Measurements from ENCODE around the gene EPB41L4B.

The EPB41L4B gene

DNA sequence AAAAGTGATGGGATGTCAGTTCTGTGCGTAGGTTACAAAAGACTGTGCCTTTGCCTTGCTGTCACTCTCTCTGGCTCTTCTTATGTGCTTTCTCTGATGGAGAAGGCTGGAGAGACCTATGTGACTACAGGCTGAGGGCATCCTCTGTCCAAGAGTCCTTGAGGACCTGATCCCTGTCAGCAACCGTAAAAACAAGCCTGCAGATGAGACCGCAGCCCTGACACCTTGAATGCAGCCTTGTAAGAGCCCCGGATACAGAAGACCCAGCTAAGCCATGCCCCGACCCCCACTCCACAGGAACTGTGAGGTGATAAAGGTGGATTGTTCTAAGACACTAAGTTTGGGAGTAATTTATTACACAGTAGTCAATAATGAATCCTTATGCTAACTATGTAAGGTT, 121.2 kb downstream of the EPB41L4B start:
- no peak for DNase-seq (ENCODE audit: low read depth)

GRCh38 chr9:109198736-109199382, 122.0 kb downstream of the EPB41L4B start:
- no peak for DNase-seq (ENCODE audit: low read depth)

GRCh38 chr9:109193974-109194556, 126.8 kb downstream of the EPB41L4B start:
- peak; percentile 32 for DNase-seq (ENCODE audit: low read depth)

DNA sequence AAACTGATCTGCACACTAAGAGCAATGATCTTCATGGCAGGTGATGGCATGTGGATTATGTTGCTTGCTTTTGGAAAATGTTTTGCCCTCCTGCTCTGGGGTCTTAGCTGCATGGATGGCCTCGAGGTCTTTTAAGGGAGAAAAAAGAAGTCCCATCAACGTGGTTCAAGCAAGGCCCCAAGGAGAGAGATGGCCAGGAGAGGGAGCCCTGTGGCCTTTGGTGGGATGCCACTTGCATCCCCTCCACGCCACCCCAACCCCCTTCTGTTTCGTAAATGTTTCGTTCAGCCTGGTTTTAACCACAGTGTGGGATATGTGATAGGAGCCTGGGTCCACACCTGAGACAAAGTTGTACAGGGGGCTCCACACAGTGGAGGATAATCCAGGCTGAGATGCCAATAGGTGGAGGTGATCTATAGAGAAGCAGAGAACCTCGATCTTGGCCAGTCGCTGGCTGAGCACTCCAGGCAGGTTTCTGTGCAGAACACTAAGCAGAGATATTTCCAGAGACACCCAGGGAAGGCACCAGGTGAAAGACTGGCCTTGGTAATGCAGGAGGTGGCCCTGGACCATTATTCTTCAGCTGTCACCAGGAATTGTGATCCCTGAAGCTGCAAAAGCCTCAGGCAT, 128.0 kb downstream of the EPB41L4B start:
- DNase-seq (ENCODE audit: low read depth): no peak

DNA sequence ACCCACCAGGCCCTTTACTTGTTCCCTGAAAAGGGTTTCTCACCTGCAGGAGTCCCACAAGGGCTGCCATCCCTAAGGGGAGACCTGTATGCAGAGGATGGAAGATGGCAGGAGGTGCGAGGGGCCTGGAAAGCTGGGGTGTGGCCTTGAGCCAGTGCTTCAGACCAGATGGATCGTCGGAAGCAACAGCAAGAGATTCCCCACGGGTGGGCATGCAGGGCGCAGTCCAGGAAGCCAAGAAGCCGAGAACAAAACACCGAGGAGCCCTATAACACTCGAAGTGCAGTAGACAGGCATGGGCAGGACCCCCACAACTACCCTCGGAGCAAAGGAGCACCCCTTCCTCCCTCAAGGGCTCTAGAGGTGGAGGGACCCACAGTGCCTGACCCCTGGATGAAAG, 129.1 kb downstream of the EPB41L4B start:
- DNase-seq (ENCODE audit: low read depth): no peak

- DNase-seq (ENCODE audit: low read depth): no peak
Measured at GRCh38 chr9:109190151-109190550, 130.7 kb downstream of the EPB41L4B start.

DNA sequence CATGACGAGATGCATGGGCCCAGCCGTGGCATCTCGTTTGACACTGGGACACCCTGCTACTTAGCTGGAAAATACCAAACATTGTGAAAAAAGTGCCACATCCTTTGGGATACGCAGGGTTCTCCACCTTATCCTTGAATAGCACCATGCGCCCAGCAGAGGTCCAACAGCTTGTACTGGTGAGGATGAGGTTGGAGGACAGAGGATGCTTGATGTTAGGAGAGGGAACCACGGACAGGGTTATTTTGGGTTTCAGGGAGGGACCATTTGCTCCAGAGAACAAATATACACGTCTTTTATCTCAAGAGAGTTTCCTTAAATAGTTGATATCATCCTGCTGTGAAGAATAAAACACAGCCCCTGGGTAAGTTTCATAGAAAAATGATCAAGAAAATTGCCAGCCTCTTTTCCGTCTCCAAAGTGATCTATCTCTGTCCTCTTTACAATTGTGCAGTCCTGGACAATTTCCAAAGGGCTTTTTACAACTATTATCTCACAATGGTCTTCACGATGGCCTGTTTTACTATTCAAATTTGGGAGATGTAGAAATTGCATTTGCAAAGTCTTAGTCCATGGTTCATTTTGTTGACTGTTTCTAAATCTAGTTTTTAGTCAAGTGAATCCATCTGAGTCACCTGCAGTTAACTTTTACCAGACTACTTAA, 133.9 kb downstream of the EPB41L4B start:
- DNase-seq (ENCODE audit: low read depth): no peak

- DNase-seq (ENCODE audit: low read depth): peak; percentile 15
Measured at GRCh38 chr9:109182940-109183798, 137.7 kb downstream of the EPB41L4B start.

DNA sequence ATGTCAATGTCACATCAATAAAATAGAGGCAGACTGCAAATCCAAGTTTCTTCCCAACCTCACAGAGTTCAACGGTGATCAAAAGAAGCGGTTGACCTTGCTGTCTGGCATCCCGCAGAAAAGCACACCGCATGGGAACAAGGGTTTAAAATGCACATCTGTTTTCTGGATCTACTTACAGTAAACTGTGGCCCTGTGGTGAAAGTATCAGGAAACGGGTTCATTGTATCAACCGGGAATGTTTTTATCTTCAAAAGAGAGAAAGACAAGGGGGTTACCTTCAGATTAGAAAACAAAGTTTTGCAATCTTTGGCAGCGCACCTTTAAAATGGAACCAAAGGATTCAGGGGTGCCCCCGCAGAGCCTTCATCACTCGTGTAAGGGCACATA, 138.3 kb downstream of the EPB41L4B start:
- no peak for DNase-seq (ENCODE audit: low read depth)

- no peak for DNase-seq (ENCODE audit: low read depth)
Measured at GRCh38 chr9:109181284-109181683, 139.6 kb downstream of the EPB41L4B start.

DNA sequence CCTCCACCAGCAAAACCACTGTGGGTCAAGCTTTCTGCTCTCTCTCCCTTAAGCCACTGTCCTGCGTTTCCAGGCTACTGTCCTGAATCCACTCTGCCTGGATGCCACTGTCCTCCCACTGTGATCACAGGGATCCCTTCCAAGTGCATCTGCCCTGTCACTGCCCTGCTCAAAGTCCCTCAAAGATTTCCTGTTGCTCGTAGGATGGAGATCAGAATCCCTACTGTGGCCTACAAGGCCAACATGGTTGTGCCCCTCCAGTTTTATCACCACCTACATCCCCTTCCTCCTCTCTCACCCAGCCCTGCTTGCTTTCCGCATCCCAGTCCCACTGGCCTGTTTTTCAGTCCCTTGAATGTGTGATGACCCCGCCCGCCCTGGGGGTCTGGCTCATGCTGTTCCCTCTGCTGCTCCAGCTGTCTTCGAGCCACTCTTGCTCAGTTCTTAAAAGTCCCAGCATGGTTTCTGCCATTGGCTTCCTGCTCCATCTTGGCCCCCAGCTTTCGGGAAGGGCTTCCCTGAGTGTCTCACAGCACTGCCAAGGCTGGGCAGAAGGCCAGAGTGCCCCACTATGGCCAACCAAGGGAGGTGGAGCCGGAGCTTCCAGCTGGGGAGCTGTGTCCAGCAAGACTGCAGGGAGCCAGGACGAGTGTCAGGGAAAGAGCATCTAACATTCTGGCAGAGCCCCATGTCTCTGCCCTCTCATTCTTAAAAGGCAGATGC, 140.9 kb downstream of the EPB41L4B start:
- DNase-seq (ENCODE audit: low read depth): no peak

GRCh38 chr9:109176963-109177362, 143.9 kb downstream of the EPB41L4B start:
- DNase-seq (ENCODE audit: low read depth): no peak

DNA sequence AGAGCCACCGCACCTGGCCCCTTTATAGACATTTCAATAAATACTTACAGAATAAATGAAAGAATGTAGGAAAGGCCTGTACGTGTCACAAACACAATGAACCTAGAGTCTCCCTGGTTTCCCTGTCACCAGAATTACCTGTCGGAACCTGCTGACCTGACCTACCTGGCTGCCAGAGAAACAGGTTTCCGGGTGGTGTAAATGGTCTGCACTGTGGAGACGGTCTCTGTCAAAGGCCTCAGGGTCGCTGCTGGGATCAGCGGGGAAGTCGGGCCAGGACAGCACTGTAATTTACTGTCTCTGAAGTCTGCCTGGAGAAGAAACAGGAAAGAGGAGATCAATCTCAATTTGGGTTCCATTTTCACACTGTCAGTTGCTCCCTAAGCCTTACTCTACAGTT, 144.5 kb downstream of the EPB41L4B start:
- DNase-seq (ENCODE audit: low read depth): no peak

GRCh38 chr9:109172935-109173334, 147.9 kb downstream of the EPB41L4B start:
- no peak for DNase-seq (ENCODE audit: low read depth)

- no peak for DNase-seq (ENCODE audit: low read depth)
Measured at GRCh38 chr9:109171926-109172325, 148.9 kb downstream of the EPB41L4B start.

- DNase-seq (ENCODE audit: low read depth): no peak
Measured at GRCh38 chr9:109168170-109168569, 152.7 kb downstream of the EPB41L4B start.

DNA sequence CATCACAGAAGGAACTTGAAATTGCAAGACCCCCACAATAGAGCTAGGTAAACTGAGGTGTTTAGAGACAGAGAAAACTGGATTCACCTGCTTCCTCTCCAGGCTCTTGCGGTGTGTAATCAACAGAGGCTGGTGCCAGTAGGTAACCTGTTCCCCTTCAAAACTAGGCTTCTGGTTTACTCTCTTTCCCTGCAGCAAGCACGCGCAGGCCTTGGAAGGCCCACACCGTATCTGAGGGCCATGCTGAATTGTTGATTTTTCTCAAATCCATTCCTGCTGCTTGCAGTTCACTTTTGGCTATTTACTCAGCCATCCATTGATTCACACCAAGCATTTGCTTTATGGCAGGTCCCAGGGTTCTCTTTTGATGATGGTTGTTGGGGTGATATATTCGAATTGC, 153.1 kb downstream of the EPB41L4B start:
- DNase-seq (ENCODE audit: low read depth): no peak

- no peak for DNase-seq (ENCODE audit: low read depth)
Measured at GRCh38 chr9:109166771-109167601, 153.9 kb downstream of the EPB41L4B start, which contains the start of gene FRRS1L. Gene FRRS1L (minus strand): TSS chr9:109167249. CDS start chr9:109167138, 111 bp downstream.

- DNase-seq (ENCODE audit: low read depth): no peak
Measured at GRCh38 chr9:109166171-109166770, 154.6 kb downstream of the EPB41L4B start.

DNA sequence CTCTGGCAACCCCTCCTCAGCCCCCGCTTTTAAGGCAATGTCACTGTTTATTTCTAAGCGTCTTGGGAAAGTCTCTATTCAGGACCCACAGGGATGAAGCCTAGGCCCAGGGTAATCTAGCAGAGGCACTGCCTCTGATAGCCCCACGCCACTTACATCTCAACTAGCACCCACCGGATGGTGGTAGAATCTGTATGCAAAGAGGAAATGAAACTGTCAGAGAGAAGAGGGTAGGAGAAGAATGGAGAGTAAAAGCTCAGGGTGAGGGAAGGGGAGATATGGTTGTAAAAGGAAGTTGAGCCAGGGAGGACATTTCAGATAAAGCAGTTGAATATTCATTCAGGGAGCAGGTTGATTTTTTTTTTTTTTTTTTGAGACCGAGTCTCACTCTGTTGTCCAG, 156.8 kb downstream of the EPB41L4B start:
- no peak for DNase-seq (ENCODE audit: low read depth)

All from fibroblast of gingiva (primary cell).